COLO668 (cell line): ENCODE data around the gene IL1RAPL2.
"Not testable (repeated sequence)": the region's sequence is repeated elsewhere in the genome, so short reads cannot be mapped to it uniquely, and the experiment has no call there.

Experiments
- DNase-seq: peaks from one replicate; lab custom pipeline; 2025; ENCODE audit not compliant: unreplicated experiment; lab: John Stamatoyannopoulos, UW

Gene IL1RAPL2

DNA sequence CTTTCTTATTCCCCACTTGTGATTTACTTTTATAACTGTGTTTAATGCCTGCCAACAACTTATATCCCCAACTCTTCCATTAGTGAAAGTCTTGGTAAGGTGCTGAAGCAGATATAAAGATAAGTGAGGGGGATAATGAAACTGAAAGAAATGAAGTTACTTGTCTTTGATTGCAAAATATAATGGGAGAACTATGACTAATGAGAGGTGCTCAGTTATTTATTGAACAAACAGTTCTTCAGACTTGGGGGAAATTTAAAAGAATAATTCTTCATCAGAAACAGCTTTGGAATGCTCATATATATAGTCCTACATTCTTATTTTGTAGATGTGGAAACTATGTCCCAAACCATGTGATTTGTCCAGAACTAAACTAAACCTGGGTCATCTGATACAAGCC lies 441.0 kb downstream of the IL1RAPL2 start:
- no peak for DNase-seq

DNA sequence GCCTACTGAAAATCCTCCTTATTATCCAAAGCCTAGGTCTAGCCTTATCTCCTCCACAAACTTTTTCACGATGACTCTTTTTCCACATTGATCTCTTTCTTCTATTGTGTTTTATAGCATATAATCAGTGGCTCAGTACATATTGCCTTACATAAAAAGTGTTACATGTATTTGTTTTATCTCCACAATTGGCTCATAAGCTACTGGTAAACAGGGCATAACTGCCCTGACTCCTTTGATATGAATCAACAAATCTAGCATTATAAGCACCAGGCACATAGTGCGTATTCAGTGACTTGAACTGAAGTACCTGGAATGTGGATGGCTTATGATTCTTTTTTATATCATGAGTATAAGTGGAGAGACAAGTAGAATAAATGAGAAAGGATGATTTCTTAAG lies 447.7 kb downstream of the IL1RAPL2 start:
- DNase-seq = no peak

DNA sequence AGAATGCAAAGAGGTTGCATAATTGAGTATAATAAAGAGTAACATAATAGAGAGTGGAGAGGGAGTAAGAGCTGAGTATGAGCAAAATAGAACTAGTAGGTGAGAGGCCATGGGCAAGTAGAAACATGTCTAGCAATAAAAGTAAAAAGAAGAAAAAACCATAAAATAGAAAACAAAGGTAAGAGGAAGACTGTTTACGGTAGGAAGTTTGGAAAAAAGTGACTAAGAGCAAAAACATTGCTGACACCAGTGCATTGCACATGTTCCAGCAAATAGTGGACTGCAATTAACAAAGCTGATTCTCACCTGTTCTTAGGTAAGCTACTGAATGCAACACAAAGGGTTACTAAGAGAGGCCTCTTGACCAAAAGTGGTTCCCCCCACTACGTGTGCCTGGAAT lies 451.6 kb downstream of the IL1RAPL2 start:
- no peak for DNase-seq

DNA sequence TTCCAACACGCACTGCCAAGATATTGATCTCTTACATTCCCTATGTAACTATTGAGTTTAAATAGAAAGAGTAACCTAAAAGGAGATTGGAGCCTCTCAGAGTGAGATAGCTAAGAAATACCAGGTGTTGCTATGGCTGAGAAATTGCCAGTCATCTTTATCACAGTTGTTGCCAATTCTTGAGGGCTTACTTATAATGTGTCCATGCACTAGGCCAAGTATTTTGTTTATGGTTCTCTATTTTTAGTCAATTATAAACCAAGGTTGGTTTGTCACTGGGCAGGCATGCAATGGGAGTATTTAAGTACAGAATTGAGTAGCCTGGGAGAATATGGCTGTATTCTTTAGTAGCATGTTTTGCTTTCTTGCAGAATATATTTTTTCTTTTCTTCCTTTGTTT lies 452.9 kb downstream of the IL1RAPL2 start:
- no peak for DNase-seq

DNA sequence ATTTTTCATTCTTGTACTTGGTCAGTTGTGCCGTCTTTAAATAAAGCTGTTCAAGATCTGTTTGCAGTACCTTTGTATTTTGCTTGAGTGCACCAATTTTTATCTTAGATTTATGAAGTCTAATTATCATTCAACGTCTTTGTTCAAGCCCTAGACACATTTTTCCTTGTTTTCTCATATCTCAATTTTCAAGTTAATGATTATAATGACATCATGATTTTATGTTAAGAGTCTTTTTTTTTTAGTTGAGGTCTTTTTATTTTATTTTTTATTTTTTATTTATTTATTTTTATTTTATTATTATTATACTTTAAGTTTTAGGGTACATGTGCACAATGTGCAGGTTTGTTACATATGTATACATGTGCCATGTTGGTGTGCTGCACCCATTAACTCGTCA lies 463.0 kb downstream of the IL1RAPL2 start:
- DNase-seq = not testable (repeated sequence)

DNA sequence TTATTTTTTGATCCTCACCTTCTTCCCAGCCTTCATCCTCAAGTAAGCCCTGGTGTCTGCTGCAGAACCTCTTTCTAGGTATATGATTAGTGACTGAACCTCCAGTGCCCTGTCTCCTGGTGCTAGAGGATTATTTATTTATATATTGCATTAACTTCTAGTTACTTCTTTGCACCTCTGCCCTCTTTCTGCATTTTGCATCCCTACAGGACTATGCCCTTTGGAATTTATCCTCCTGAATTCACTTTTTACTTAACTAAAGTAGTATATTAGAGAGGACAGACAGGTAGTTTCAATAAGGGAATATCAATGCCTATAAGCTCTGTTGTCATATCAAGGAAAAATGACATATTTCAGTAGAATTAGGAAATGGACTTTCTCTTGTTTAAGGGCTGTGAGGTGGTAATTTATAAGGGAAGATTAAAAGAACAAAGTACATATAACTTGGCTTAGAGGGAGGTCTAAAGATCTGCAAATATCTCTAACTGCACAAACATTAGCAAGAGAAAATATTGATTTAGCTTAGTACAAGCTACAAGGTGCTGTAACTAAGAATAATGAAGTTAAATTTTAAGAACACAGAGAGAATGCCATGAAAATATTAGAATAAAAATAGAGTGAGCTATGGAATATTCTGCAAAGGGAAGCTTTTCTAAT lies 472.8 kb downstream of the IL1RAPL2 start:
- DNase-seq = no peak

DNA sequence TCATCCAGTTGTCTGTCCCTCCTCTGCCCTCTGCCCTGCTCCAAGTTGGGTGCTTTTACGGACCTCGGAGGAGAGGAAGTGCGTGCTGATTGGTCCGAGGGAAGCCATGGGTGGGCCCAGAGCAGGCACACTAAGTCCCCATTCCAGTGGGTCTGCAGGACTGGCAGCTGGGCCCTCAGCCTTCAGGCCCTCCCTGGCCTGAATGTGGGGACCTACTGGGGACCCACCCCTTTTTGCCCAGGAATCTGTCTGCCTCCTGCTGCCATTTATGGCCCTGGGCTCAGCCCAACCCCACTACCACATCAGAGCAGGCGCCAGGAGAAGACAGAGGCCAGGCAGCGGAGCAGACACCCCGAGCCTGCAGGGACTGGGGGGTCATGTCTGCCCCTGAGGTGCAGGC lies 484.9 kb downstream of the IL1RAPL2 start:
- no peak for DNase-seq

DNA sequence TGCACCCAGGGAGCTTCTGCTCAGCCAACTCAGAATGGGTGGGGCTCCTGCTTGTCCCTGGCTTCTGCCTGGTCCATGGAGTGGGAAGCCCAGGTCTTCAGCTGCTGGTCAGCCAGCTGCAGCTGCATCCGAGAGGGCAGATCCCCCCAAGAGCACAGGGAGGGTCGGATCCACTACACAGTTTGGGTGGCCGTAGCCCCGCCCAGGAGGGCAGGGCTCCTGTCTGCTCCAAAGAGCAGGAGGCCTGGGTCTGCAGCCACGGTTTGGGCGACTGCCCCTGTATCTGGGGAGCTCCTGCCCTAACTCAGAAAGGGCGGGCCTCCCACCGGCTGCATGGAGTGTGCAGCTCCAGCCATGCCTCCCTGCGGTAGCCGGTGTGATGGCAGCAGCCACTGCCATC lies 485.4 kb downstream of the IL1RAPL2 start:
- no peak for DNase-seq

DNA sequence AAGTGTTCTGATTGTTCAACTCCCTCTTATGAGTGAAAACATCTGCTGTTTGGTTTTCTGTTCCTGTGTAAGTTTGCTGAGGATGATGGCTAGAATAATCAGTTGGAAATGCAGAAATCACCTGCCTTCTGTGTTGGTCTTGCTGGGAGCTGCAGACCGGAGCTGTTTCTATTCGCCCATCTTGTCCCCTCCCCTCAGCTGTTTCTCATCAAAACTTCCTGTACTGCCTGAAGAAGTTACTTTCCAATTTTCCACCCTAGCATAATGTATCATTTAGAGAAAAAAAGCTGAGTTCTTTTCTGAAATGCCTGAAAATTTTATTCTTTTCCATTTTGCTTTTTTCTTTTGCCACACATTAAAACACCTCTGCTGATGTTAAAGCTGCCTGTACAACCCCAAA lies 486.9 kb downstream of the IL1RAPL2 start:
- DNase-seq = no peak

DNA sequence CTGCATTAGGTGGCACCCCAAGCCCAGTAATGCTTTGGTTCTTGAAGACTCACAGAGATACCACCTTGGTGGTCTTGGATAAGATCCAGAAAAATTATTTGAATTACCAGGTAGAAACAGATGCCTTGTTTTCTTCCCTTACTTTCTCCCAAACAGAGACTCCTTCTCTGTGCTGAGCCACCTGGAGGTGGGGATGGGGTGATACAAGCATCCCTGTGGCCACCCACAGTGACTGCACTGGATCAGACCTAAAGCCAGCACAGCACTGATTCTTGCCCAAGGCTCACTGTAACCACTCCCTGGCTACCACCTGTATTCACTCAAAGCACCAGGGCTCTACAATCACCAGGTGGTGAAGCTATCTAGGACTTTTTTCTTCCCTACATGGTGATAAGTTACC lies 497.7 kb downstream of the IL1RAPL2 start:
- no peak for DNase-seq

DNA sequence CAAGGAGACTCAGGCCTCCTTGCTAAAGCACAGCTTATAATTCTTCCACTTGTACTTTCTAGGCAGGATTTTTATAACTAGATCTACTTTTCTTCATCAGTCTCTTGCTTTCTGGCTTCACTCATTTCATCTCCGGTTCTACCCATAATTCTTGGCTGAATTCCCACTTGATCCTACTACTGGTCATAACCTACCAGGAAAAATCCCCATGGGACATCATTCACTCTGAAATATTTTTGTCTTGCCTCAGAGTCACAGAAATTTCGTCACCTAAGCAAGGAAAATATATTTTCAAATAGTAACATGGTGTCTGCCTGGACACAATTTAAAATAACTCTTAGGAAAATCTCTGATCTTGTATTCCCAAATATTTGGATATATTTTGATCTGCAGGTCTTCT lies 532.2 kb downstream of the IL1RAPL2 start:
- no peak for DNase-seq

DNA sequence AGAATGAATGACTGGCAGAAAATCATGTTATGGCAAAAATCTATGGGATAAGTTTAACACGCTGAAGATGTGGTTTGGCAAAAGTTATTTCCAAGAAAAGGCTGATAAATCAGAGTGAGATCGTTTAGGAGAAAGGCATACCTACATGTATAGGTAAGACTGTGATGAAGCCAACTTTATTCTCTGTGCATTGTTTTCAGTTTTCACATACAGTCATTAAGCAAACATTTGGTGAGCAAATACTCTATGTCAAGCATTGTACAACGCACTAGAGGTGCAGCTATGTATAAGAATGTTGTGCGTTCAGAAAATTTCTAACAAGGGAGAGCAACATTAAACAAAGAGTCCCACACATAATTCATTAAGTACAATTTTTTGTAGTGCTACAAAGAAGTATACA lies 532.8 kb downstream of the IL1RAPL2 start:
- no peak for DNase-seq

DNA sequence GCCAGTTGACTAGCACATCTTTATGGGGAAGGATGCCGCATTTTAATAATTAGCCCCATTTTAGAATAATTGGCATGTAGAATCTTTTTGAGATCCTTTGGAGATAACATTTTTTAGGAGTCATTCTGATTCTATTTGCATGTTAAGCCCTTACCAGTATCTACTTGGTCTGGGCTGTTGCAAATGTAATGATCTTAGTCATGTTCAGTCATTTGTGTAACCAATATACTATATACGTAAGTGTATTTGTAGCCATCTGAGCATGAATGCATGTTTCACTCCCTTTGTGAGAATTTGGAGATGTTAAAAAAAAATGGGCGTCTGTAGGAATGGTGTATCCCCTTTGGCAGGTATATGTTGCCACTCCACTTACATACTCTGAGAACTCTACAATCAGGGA lies 535.4 kb downstream of the IL1RAPL2 start:
- no peak for DNase-seq

DNA sequence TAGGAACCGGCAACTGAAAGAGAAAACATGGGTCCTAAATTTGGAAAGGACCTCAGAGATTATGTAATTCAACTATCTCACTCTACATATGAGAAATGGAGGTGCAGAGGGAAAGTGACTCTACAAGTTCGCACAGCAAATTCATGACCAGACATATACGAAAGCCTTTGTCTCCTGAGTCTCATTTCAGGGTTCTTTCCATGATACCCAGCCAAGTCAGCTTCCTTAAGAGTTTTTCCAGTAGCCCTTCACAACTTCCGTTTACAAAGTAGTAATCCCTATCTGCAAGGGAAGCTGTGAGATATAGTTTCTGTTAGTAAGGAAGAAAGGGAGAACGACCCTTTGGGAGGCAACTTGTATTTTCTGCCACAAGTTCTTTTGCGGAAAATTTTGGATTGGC lies 543.9 kb downstream of the IL1RAPL2 start:
- DNase-seq = no peak

DNA sequence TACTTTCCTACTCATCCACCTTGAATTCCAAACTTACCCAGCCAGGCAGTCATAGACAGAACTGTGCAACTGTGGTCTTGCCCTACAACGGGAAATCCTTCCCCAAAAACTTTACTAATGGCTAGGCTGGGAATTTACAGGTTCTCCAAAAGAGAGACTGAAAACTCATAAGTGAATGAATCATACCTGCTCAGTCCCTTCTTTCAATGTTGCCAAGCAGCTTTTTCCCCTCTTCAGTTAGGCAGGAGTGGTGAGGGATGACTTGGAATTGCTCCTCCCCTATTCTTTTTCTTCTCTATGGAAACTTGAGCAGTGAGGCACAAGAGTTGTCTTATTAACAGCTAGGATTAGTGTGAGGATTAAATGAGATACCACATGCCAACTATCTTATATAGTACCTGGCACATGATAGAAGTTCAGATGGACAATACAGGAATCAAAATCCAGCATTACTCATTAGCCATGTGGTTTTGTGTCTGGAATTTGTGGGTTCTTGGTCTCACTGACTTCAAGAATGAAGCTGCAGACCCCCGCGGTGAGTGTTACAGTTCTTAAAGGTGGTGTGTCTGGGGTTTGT lies 548.6 kb downstream of the IL1RAPL2 start:
- no peak for DNase-seq

DNA sequence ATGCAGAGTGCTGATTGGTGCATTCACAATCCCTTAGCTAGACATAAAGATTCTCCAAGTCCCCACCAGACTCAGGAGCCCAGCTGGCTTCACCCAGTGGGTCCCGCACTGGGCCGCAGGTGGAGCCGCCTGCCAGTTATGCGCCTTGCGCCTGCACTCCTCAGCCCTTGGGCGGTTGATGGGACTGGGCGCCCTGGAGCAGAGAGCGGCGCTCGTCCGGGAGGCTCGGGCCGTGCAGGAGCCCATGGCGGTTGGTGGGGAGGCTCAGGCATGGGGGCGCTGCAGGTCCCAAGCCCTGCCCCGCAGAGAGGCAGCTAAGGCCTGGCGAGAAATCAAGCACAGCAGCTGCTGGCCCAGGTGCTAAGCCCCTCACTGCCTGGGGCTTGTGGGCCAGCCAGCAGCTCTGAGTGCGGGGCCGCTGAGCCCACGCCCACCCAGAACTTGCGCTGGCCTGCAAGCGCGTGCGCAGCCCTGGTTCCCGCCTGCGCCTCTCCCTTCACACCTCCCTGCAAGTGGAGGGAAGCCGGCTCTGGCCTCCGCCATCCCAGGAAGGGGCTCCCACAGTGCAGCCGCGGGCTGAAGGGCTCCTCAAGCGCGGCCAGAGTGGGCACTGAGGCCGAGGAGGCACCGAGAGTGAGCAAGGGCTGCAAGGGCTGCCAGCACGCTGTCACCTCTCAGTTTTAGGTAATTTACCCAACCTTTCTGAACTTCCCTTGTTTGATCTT lies 549.8 kb downstream of the IL1RAPL2 start:
- DNase-seq = not testable (repeated sequence)

DNA sequence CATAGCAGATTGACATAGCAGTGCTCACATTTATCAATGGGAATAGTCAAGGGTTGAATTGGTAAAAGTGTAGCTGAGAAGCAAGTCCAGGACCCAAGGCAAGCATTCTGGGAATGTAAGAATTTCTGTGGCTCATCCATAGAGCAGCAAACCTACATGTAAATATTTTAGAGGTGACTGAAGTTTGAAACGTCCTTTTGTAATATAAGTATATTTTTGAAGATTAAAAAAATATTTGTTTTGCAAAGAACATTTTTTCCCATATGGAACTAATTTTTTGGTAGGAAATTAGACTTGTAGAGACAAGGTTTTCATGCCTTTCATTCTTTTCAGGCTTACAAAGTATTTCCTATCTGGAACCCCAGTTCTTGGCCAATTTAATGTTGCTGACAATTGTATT lies 550.5 kb downstream of the IL1RAPL2 start:
- DNase-seq = no peak

DNA sequence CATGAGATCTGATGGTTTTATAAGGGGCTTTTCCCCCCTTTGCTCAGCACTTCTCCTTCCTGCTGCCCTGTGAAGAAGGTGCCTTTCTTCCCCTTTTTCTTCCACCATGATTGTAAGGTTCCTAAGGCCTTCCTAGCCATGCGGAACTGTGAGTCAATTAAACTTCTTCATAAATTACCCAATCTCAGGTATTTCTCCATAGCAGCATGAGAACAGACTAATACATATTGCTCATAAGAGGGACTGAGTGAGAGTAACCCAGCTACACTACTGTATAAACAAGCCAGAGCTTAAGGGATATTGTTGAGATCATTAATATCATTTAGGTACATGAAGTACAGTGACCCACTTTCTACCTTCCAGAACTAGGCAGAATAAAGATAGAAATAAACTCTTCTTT lies 551.6 kb downstream of the IL1RAPL2 start:
- DNase-seq = no peak

DNA sequence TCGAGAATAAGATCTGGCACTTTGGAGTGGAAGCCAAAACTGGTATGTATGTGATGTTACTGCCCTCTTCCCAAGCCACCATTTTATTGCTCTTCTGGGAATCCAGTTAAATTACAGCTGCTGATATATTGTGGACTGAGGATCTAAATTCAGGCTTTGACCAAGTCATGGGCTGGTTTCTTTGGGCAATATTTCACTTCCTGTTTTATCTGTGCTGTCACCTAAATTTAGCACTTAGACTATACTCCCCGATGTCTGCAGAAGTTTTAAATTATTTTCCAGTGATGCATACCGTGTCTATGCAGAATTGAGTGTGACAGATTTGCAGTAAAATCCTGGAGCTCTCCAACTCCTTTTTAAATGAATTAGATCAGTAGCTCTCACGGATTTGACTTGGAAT lies 554.5 kb downstream of the IL1RAPL2 start:
- no peak for DNase-seq

DNA sequence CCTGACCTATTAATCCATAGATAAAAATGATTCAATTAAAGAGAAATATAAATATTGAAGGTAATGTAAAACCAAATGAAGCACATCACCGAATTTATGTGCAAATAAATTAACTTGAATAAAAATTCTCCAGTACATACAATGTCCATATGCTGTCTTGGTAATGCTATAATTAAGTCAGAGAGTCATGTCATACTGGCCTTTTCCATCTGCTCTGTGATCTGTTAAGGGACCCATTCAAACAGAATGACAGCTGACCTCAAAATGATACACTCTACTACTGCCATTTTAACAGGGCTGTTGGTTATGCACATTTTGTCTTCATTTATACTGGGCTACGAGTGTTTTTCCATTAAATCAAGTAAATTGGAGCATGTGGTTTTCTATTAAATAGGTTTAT lies 555.2 kb downstream of the IL1RAPL2 start:
- no peak for DNase-seq

DNA sequence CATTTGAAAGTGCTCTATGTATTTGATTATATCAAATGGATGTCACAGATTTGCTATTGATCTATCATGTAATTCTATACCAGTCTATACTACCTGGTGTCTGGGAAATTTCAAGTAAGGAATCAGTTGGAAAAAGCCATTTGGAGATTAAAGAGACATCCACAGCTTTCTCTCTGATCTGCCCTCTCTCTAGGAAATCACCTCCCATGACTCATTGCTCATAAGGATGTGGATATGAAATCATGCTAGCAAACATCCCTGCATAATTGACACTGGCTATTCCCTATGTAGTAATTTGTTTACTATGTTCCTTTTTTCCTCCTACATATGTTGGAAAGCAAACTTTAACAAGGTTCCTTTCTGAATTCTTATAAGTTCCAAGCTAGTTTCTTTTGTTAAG lies 560.2 kb downstream of the IL1RAPL2 start:
- no peak for DNase-seq

DNA sequence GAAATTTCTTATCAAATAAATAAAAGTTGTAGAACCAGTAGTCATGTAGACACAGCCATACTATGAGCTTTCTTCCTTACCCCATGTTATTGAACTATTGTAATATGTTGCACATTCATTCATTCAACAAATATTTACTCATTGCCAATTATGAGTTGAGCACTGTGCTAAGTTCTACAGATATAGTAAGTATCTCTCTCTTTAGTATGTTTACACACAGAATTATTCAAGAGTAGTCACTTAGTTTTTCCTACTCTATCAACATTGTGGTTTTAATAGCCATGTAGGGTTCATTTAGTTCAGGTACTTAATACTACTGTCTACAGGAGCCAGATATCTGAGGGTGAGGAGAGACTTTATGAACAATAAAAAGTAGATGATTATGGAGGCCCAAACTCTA lies 568.3 kb downstream of the IL1RAPL2 start:
- DNase-seq = no peak

DNA sequence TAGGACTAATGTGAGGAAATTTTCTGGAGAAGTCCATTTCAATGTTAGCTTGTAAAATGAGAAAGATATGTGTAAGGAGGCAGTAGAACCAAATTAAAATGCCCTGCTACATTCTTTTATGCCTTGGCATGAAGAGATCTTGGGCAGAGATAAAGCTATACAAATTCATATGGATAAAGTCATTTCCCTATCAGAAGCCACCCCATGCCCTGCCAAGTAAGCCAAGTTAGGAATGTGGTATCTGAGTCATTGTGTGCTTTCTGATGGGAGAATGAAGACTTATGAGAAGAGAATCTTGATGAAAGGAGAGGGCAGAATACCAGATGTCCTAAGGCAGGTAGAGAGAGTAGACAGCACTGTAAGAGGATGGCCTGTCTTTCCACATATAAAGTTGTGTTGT lies 570.8 kb downstream of the IL1RAPL2 start:
- no peak for DNase-seq
